ENCODE measurements around the gene GORASP2.

DNA sequence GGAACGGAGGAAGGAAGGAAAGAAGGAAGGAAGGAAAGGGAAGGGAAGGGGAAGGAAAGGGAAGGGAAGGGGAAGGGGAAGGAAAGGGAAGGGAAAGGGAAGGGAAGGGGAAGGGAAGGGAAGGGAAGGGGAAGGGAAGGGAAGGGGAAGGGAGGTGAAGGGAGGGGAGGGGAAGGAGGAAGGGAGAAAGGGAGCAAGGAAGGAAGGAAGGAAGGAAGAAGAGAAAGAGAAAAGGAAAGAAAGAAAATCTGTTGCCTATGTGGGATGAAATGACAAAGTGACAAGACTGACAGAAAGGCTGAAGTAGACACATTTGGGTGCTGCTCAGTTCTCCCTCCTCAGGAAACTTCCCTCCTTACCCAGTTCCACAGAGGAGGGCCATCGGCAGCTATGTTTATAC, 46.3 kb upstream of the GORASP2 start:
- TF ChIP-seq ZNF274 (IDR thresholded peaks at IDR 0.05; ENCODE audit: low read depth, low read length) (no peak), YY1 (IDR thresholded peaks at IDR 0.05; ENCODE audit: insufficient read depth, insufficient read length) (no peak), SUZ12 (IDR thresholded peaks at IDR 0.05; ENCODE audit: extremely low read depth, insufficient read depth, insufficient read length) (no peak)

All from NT2/D1 (cell line).